Measurements from ENCODE around the gene ADCY4. TPM values are rescaled to one million over a fixed set of nuclear protein-coding genes. Genes with fewer than 3 reads are reported as not detected.

Gene ADCY4
- total and polyA plus RNA-seq, 10 of the 15 experiments (the other 5 are each of a cell fraction or from before 2014, with no cell fraction given): 0.05 to 0.87 (median 0.21) TPM; not detected in 1

- in situ Hi-C loops (cut with MboI) (loop anchor here (5.0 kb wide), 1 partner anchor 65 kb away; no protein-coding TSS in a partner anchor), intact Hi-C loops (cut with micrococcal nuclease; ENCODE audit: unreplicated experiment) (loop anchor here (5.0 kb wide), 2 partner anchors 35 to 45 kb away; no protein-coding TSS in a partner anchor)
- Histone ChIP-seq H3K27me3 (replicated peaks in 1 of 2; ENCODE audit: control insufficient read depth in 2 of 2, insufficient read depth in 2 of 2, low read length in 1 of 2) (peaks cover 1 to 6% of the 10 kb centered on the region in 2 experiments), H3K9ac (ENCODE audit: control insufficient read depth, insufficient read depth, low read length) (peak overlapping the region; percentile 59; the same call in 1 of the 2 replicates), H4K20me1 (ENCODE audit: control insufficient read depth, insufficient read depth) (no peaks in the 10 kb centered on the region), H3K9me3 (replicated peaks; ENCODE audit: control insufficient read depth, insufficient read depth, low read length) (no peaks in the 10 kb centered on the region), H3K4me3 (peak overlapping the region; percentile 53; the same call in 1 of the 2 replicates), H3K4me2 (ENCODE audit: control insufficient read depth, insufficient read depth) (peak overlapping the region; percentile 83), H3K4me1 (ENCODE audit: control insufficient read depth, insufficient read depth, low read length) (peaks cover 16% of the 10 kb centered on the region), H3K27ac (ENCODE audit: control insufficient read depth, insufficient read depth) (peak overlapping the region; percentile 48), H3K36me3 (ENCODE audit: control insufficient read depth in 2 of 2, insufficient read depth in 2 of 2, low read length in 1 of 2) (no peaks in the 10 kb centered on the region), H2AFZ (ENCODE audit: control insufficient read depth, low read depth, low read length) (peak overlapping the region; percentile 80), H3K79me2 (ENCODE audit: control insufficient read depth, insufficient read depth, low read length) (no peaks in the 10 kb centered on the region)
- WGBS (ENCODE audit: insufficient coverage, insufficient replicate concordance, low lambda C conversion rate, missing lambda C conversion rate): under 1% methylated on average over 36 of the region's 40 CpGs
- peak; percentile 79 for ATAC-seq
- no TSS peak for BruUV-seq (replicated peaks)
- CTCF ChIA-PET: interaction anchor here (0.7 to 2.3 kb wide), 20 partner anchors 13 to 116 kb away, joined by 3 to 163 read pairs (median 7); partner anchors contain the start of genes ADCY4, CBLN3, DHRS1 and KHNYN
- SMC1A ChIA-PET (ENCODE audit: uncharacterized antibody, unreplicated experiment): interaction anchor here (0.6 to 2.3 kb wide), 8 partner anchors 30 to 69 kb away, joined by 3 to 79 read pairs (median 12); partner anchors contain the start of genes CBLN3 and KHNYN
- no peak for FAIRE-seq
- RAD21 ChIA-PET (ENCODE audit: unreplicated experiment): interaction anchor here (0.6 to 2.3 kb wide), 17 partner anchors 16 to 1478 kb away, joined by 3 to 122 read pairs (median 5); partner anchors contain the start of genes ADCY4, CBLN3, DHRS1 and KHNYN
- DNase-seq (ENCODE audit: low read depth, low spot score): peak; percentile 34
- POLR2A ChIA-PET: interaction anchor here (0.7 to 2.3 kb wide), 15 partner anchors 8 to 607 kb away, joined by 3 to 61 read pairs (median 3); partner anchors contain the start of genes CBLN3, DCAF11, KHNYN and NRL
- no peak for TF ChIP-seq RBBP5 (conservative IDR thresholded peaks at IDR 0.05)
- TF ChIP-seq BHLHE40 (IDR thresholded peaks at IDR 0.05; ENCODE audit: borderline replicate concordance in 1 of 2, low read depth in 2 of 2, low read length in 1 of 2): peak in 1 of 2 experiments; percentile 41; a peak in 1 of 4 replicates
- peak; percentile 60; the same call in 1 of the 2 replicates for TF ChIP-seq ZBTB40 (IDR thresholded peaks at IDR 0.05; ENCODE audit: borderline replicate concordance)
- TF ChIP-seq SUZ12 (IDR thresholded peaks at IDR 0.05; ENCODE audit: unreplicated experiment): no peak
- peak; percentile 29 to 31; a peak in 1 of 4 replicates for TF ChIP-seq EP300 (IDR thresholded peaks at IDR 0.05; ENCODE audit: borderline replicate concordance in 1 of 2, control insufficient read depth in 1 of 2, low read depth in 2 of 2, low read length in 2 of 2)
- TF ChIP-seq SIX5 (IDR thresholded peaks at IDR 0.05; ENCODE audit: low read depth, low read length, severe bottlenecking): no peak
- TF ChIP-seq RFX5 (IDR thresholded peaks at IDR 0.05; ENCODE audit: low read depth, low read length): no peak
- peak in 1 of 2 experiments; percentile 25; a peak in 1 of 4 replicates for TF ChIP-seq IKZF2 (IDR thresholded peaks at IDR 0.05)
- TF ChIP-seq NFYB (IDR thresholded peaks at IDR 0.05; ENCODE audit: insufficient read depth, low read depth, low read length): no peak
- TF ChIP-seq IRF5 (IDR thresholded peaks at IDR 0.05; ENCODE audit: borderline replicate concordance): no peak
- no peak for TF ChIP-seq POU2F2 (IDR thresholded peaks at IDR 0.05; ENCODE audit: borderline replicate concordance, low read depth, low read length)
- no peak for TF ChIP-seq BCL3 (IDR thresholded peaks at IDR 0.05; ENCODE audit: borderline replicate concordance, insufficient read depth, low read depth, low read length, poor library complexity, severe bottlenecking)
- TF ChIP-seq YY1 (IDR thresholded peaks at IDR 0.05; ENCODE audit: low read depth, low read length): peak; percentile 44; the same call in 1 of the 2 replicates
- TF ChIP-seq SMAD5 (IDR thresholded peaks at IDR 0.05; ENCODE audit: low read depth): no peak
Observed at GRCh38 chr14:24366721-24367513, 32.0 kb upstream of the ADCY4 start.
